ENCODE results near the gene SFXN1. TPM values are rescaled to one million over a fixed set of nuclear protein-coding genes. Genes with fewer than 3 reads are reported as not detected.
A peak's percentile ranks its signal among the peaks of the same experiment; 100 is the strongest.
"Not testable (repeated sequence)": the region's sequence is repeated elsewhere in the genome, so short reads cannot be mapped to it uniquely, and the experiment has no call there.

SFXN1 gene
- total RNA-seq, 1 donor: 81.3 TPM

GRCh38 chr5:175534070-175534932 is 55.9 kb downstream of the SFXN1 start:
- peak; percentile 68 to 77 (median 73) for DNase-seq (ENCODE audit: low read depth in 2 of 3, low spot score in 2 of 3)

- not testable (repeated sequence) for DNase-seq (ENCODE audit: low read depth in 2 of 3, low spot score in 2 of 3)
Observed at GRCh38 chr5:175535331-175535730, 57.0 kb downstream of the SFXN1 start.

GRCh38 chr5:175535796-175536195 is 57.4 kb downstream of the SFXN1 start:
- DNase-seq (ENCODE audit: low read depth in 2 of 3, low spot score in 2 of 3): no peak

GRCh38 chr5:175538576-175538975 is 60.2 kb downstream of the SFXN1 start:
- no peak for DNase-seq (ENCODE audit: low read depth in 2 of 3, low spot score in 2 of 3)

- DNase-seq (ENCODE audit: low read depth in 2 of 3, low spot score in 2 of 3): no peak
Observed at GRCh38 chr5:175539936-175540335, 61.6 kb downstream of the SFXN1 start.

- no peak for DNase-seq (ENCODE audit: low read depth in 2 of 3, low spot score in 2 of 3)
Observed at GRCh38 chr5:175541264-175541663, 62.9 kb downstream of the SFXN1 start.

GRCh38 chr5:175542232-175542965 is 64.0 kb downstream of the SFXN1 start:
- DNase-seq (ENCODE audit: low read depth in 2 of 3, low spot score in 2 of 3): no peak

- DNase-seq (ENCODE audit: low read depth in 2 of 3, low spot score in 2 of 3): no peak
Observed at GRCh38 chr5:175542966-175543235, 64.5 kb downstream of the SFXN1 start.

- DNase-seq (ENCODE audit: low read depth in 2 of 3, low spot score in 2 of 3): peak in 1 of 3 donors; percentile 20
Observed at GRCh38 chr5:175544108-175544511, 65.8 kb downstream of the SFXN1 start.

- DNase-seq (ENCODE audit: low read depth in 2 of 3, low spot score in 2 of 3): no peak
Observed at GRCh38 chr5:175544586-175544985, 66.2 kb downstream of the SFXN1 start.

GRCh38 chr5:175547842-175548241 is 69.5 kb downstream of the SFXN1 start:
- no peak for DNase-seq (ENCODE audit: low read depth in 2 of 3, low spot score in 2 of 3)

GRCh38 chr5:175548626-175549311 is 70.4 kb downstream of the SFXN1 start:
- DNase-seq (ENCODE audit: low read depth in 2 of 3, low spot score in 2 of 3): no peak

GRCh38 chr5:175550055-175550805 is 71.9 kb downstream of the SFXN1 start:
- DNase-seq (ENCODE audit: low read depth in 2 of 3, low spot score in 2 of 3): no peak

- DNase-seq (ENCODE audit: low read depth in 2 of 3, low spot score in 2 of 3): no peak
Observed at GRCh38 chr5:175551266-175551665, 72.9 kb downstream of the SFXN1 start.

GRCh38 chr5:175554296-175554695 is 75.9 kb downstream of the SFXN1 start:
- no peak for DNase-seq (ENCODE audit: low read depth in 2 of 3, low spot score in 2 of 3)

GRCh38 chr5:175555168-175555785 is 76.9 kb downstream of the SFXN1 start:
- DNase-seq (ENCODE audit: low read depth in 2 of 3, low spot score in 2 of 3): no peak

GRCh38 chr5:175556794-175557193 is 78.4 kb downstream of the SFXN1 start:
- no peak for DNase-seq (ENCODE audit: low read depth in 2 of 3, low spot score in 2 of 3)

GRCh38 chr5:175557778-175558177 is 79.4 kb downstream of the SFXN1 start:
- DNase-seq (ENCODE audit: low read depth in 2 of 3, low spot score in 2 of 3): no peak

GRCh38 chr5:175558801-175559480 is 80.6 kb downstream of the SFXN1 start:
- DNase-seq (ENCODE audit: low read depth in 2 of 3, low spot score in 2 of 3): no peak

GRCh38 chr5:175560011-175560410 is 81.7 kb downstream of the SFXN1 start:
- no peak for DNase-seq (ENCODE audit: low read depth in 2 of 3, low spot score in 2 of 3)
